GM10266 (cell line): ENCODE results near the gene GAL.

Experiments
- DNase-seq: peaks from one replicate; pipeline ENCODE4 v3.0.0; 2012; ENCODE audit errors: extremely low spot score
- TF ChIP-seq, protein P1 (sequence below): IDR thresholded peaks from 2 replicates; pipeline ENCODE4 v1.5.1; 2012; ENCODE audit warnings: mild to moderate bottlenecking, low read depth; ENCODE audit not compliant: control insufficient read depth, insufficient read depth; ENCODE audit errors: missing control alignments

The GAL gene

GRCh38 chr11:68650801-68651200 is 33.5 kb upstream of the GAL start:
- TF ChIP-seq, protein P1, sequence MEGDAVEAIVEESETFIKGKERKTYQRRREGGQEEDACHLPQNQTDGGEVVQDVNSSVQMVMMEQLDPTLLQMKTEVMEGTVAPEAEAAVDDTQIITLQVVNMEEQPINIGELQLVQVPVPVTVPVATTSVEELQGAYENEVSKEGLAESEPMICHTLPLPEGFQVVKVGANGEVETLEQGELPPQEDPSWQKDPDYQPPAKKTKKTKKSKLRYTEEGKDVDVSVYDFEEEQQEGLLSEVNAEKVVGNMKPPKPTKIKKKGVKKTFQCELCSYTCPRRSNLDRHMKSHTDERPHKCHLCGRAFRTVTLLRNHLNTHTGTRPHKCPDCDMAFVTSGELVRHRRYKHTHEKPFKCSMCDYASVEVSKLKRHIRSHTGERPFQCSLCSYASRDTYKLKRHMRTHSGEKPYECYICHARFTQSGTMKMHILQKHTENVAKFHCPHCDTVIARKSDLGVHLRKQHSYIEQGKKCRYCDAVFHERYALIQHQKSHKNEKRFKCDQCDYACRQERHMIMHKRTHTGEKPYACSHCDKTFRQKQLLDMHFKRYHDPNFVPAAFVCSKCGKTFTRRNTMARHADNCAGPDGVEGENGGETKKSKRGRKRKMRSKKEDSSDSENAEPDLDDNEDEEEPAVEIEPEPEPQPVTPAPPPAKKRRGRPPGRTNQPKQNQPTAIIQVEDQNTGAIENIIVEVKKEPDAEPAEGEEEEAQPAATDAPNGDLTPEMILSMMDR, result no peak
- no peak for DNase-seq

DNA sequence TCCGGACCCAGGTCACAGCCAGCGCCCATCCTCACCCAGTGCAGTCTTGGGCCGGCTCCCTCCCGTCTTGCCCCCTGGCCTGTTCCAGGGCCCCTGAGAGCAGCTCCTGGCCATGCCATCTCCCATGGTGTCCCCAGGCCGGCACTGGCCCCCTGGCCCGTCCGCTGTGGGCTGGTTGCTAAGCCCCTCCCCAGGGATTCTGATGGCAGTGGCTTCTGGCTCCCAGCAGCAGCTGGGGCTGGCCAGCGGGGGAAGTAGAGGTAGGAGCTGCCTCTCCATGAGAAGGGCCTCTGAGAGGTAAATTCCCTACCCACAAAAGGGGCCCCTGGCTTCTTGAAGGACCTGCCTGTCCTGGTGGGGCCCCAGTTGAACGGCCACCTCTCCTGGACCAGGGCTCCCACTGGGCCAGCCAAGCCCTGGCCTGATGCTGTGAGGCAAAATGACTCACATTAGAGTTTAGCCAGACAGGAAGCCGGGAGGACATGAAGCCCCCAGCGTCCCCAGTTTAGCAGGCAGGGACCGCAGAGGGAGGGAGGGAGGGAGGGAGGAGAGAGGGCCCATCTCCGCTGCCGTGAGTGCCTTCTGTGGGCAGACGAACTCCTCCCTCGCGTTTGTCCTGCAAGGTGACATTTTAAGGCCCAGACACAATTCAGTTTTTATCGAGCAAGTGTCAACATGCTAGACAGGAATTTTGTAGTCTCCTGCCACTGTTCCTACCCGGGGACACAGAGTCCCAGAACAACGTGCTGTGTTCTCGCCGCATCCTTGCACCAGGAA is 32.9 kb upstream of the GAL start:
- no peak for DNase-seq

DNA sequence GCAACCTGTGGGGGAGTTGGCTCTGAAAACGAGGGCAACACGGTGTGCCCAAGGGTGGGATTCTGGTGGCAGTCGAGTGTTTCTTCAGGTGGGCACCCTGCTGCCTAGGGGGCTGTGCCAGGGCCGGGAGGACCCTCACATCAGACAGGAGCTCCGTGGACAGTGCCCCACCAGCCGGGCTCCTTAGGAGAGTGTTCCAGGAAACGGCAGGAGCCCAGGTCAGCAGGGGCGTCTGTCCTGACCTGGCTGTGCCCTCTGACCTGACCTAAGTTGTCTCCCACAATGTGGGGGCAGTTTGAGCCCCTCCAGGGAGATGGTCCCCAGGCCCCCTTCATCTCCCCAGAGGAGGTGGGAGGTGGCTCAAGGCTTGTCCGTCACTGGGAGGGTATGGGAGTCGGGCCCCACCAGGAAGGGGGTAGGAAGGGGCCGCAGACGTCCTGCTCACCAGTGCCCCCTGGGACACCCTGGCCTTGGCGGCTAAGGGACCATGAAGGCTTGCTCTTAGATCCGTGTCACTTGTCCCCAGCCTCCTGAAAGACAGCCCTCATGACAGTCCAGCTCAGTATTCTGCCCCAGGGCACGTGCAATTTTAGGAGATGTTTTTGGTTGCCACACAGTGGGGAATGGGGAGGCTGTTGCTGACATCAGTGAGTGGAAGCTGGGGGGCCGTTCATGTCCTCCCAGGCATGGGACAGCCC is 32.2 kb upstream of the GAL start:
- no peak for DNase-seq
- TF ChIP-seq, protein P1, result no peak

More for the DNA sequence above, 32.9 kb upstream of the GAL start:
- TF ChIP-seq, protein P1, result no peak

GRCh38 chr11:68652683-68653156 is 31.6 kb upstream of the GAL start:
- TF ChIP-seq, protein P1, result no peak
- DNase-seq, result no peak

GRCh38 chr11:68653486-68654430 is 30.6 kb upstream of the GAL start:
- no peak for DNase-seq
- TF ChIP-seq, protein P1, result no peak

DNA sequence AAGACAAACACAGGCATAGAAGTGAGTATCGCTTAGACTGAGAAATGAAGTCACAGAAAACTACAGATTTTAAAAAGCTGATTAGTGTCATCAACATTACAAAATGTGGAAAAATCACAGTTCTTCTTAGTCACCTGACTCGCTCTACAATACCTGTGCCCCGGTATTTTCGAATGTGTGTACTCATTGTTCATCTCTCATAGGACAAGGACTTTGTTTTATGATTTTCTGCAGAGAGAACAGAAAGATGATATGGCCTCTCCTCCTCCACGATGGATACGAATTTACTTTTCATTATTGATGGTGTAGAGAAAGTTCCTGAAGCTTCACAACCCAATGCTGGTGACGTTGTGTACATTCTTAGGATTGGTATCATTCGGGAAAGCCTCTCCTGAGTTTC is 29.4 kb upstream of the GAL start:
- TF ChIP-seq, protein P1, result no peak
- no peak for DNase-seq

DNA sequence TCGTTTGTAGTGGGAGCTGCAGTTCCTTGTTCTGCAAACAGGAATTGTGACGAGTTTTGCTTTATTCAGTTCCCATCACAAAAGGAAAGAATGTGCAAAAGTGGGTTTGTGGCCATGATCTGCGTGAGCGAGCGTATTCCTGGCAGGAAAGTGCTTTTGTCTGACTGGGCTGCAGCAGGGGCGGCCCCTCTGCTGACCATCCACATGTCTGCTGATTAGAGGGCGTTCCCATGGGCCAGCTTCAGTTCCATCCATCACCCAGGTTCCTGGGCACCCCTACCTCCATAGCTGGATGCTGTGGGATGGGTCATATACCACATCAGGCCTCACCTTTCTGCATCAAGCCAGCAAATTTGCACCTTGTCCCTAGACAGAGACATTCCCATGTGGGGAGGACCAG is 28.9 kb upstream of the GAL start:
- no peak for DNase-seq
- TF ChIP-seq, protein P1, result no peak
